Neural cell (in vitro differentiated cells): Measurements from ENCODE around the gene USH1C. TPM values are rescaled to one million over a fixed set of nuclear protein-coding genes. Genes with fewer than 3 reads are reported as not detected.
A peak's percentile ranks its signal among the peaks of the same experiment; 100 is the strongest.

Source experiments
- H2AFZ ChIP-seq: fragments of 200-600, 300-800 bp; sonication (generic), shearing (Covaris generic); 2 replicates; pipeline ENCODE4 v1.6.0; 2014; ENCODE audit warnings: low read depth, mild to moderate bottlenecking, antibody characterized with exemption, low read length, moderate library complexity
- H3F3A ChIP-seq: fragments of 200-600 bp; shearing (Covaris generic); 2 replicates; pipeline ENCODE4 v1.6.1; 2016; ENCODE audit warnings: mild to moderate bottlenecking, moderate library complexity, mixed read lengths, antibody characterized with exemption, low read length; ENCODE audit not compliant: insufficient read depth, poor library complexity, severe bottlenecking
- H3K27ac ChIP-seq: fragments of 200-600, 300-800 bp; sonication (generic), shearing (Covaris generic); 2 replicates; pipeline ENCODE4 v1.5.1; 2014; ENCODE audit warnings: mild to moderate bottlenecking, low read length, moderate library complexity
- H3K27me3 ChIP-seq: fragments of 300-800, 200-600 bp; sonication (generic), shearing (Covaris generic); 2 replicates; pipeline ENCODE4 v1.6.0; 2014; ENCODE audit warnings: mild to moderate bottlenecking, low read depth, low read length, moderate library complexity; ENCODE audit not compliant: insufficient read depth
- H3K36me3 ChIP-seq: fragments of 300-800, 200-600 bp; sonication (generic), shearing (Covaris generic); 2 replicates; pipeline ENCODE4 v1.5.1; 2014; ENCODE audit warnings: mild to moderate bottlenecking, antibody characterized with exemption, low read length, moderate library complexity; ENCODE audit not compliant: insufficient read depth
- H3K4me2 ChIP-seq: fragments of 300-800, 200-600 bp; sonication (generic), shearing (Covaris generic); 2 replicates; pipeline ENCODE4 v1.6.0; 2014; ENCODE audit warnings: mild to moderate bottlenecking, low read length
- H3K4me3 ChIP-seq: fragments of 300-800, 200-600 bp; sonication (generic), shearing (Covaris generic); 2 replicates; pipeline ENCODE4 v1.5.1; 2014; ENCODE audit warnings: mild to moderate bottlenecking, low read length, moderate library complexity
- H3K79me2 ChIP-seq: fragments of 200-600 bp; shearing (Covaris generic); replicated peaks from 2 replicates; pipeline ENCODE4 v1.6.0; 2014; ENCODE audit warnings: mild to moderate bottlenecking, low read length, moderate library complexity; ENCODE audit not compliant: insufficient read depth
- H3K9ac ChIP-seq: fragments of 300-800, 200-600 bp; sonication (generic), shearing (Covaris generic); 2 replicates; pipeline ENCODE4 v1.6.1; 2016; ENCODE audit warnings: mild to moderate bottlenecking, low read length, mixed read lengths
- H3K9me2 ChIP-seq: fragments of 200-600 bp; shearing (Covaris generic); 2 replicates; pipeline ENCODE4 v1.6.1; 2016; ENCODE audit warnings: mild to moderate bottlenecking, low read length, mixed read lengths; ENCODE audit not compliant: insufficient read depth
- H3K9me3 ChIP-seq: fragments of 200-600, 300-800 bp; sonication (generic), shearing (Covaris generic); 2 replicates; pipeline ENCODE4 v1.6.1; 2016; ENCODE audit warnings: mild to moderate bottlenecking, mixed run types, low read length, moderate library complexity, mixed read lengths
- H4K20me1 ChIP-seq: fragments of 200-600 bp; shearing (Covaris generic); 2 replicates; pipeline ENCODE4 v1.6.1; 2016; ENCODE audit warnings: mild to moderate bottlenecking, mixed run types; ENCODE audit not compliant: insufficient read depth
- CTCF ChIP-seq: fragments of 450-650 bp; IDR thresholded peaks from 2 replicates; pipeline ENCODE4 v1.5.1; 2014; ENCODE audit warnings: antibody characterized with exemption, mild to moderate bottlenecking, moderate library complexity; ENCODE audit not compliant: poor library complexity, severe bottlenecking
- EP300 ChIP-seq: fragments of 450-650 bp; conservative IDR thresholded peaks from 2 replicates; pipeline ENCODE4 v1.6.1; 2014; ENCODE audit warnings: antibody characterized with exemption, mild to moderate bottlenecking, moderate library complexity; ENCODE audit not compliant: poor library complexity, severe bottlenecking
- EZH2 ChIP-seq: fragments of 200-600, 300-800 bp; shearing (Covaris generic), sonication (generic); IDR thresholded peaks from 2 replicates; pipeline ENCODE4 v1.6.1; 2014; ENCODE audit warnings: antibody characterized with exemption, low read length, borderline replicate concordance, mild to moderate bottlenecking; ENCODE audit not compliant: insufficient read depth, poor library complexity, severe bottlenecking
- MXI1 ChIP-seq: fragments of 450-650 bp; conservative IDR thresholded peaks from 2 replicates; pipeline ENCODE4 v1.6.1; 2014; ENCODE audit warnings: antibody characterized with exemption, mild to moderate bottlenecking; ENCODE audit not compliant: poor library complexity, severe bottlenecking
- POLR2AphosphoS5 ChIP-seq: IDR thresholded peaks from 2 replicates; pipeline ENCODE4 v1.6.1; 2012
- RAD21 ChIP-seq: fragments of 450-650 bp; conservative IDR thresholded peaks from 2 replicates; pipeline ENCODE4 v1.6.1; 2014; ENCODE audit warnings: antibody characterized with exemption, mild to moderate bottlenecking, moderate library complexity
- REST ChIP-seq: IDR thresholded peaks from 2 replicates; pipeline ENCODE4 v1.6.1; 2012; ENCODE audit warnings: borderline replicate concordance
- SMC3 ChIP-seq: fragments of 450-650 bp; conservative IDR thresholded peaks from 2 replicates; pipeline ENCODE4 v1.6.1; 2014; ENCODE audit warnings: antibody characterized with exemption, mild to moderate bottlenecking, moderate library complexity; ENCODE audit not compliant: poor library complexity
- TAF1 ChIP-seq: IDR thresholded peaks from 2 replicates; pipeline ENCODE4 v1.6.1; 2012; ENCODE audit warnings: low read depth
- polyA plus RNA-seq: library from polyadenylated mRNA; depleted of rRNA; stranded (reverse); fragments of >200 nt; gene quantifications from 2 replicates; pipeline ENCODE4 v1.2.3, GENCODE V29; 2014

USH1C gene
- polyA plus RNA-seq, 1 donor from 2014 or later, result 0.67 TPM

- Histone ChIP-seq H3F3A (no peaks in the 10 kb centered on the region), H3K36me3 (no peaks in the 10 kb centered on the region), H3K4me2 (no peak overlapping the region), H3K9me2 (no peaks in the 10 kb centered on the region), H3K9ac (no peak overlapping the region), H3K9me3 (no peaks in the 10 kb centered on the region), H3K27ac (no peak overlapping the region), H2AFZ (no peak overlapping the region), H3K4me3 (no peak overlapping the region), H4K20me1 (no peaks in the 10 kb centered on the region), H3K27me3 (no peaks in the 10 kb centered on the region), H3K79me2 (no peaks in the 10 kb centered on the region)
- TF ChIP-seq RAD21, result no peak
- no peak for TF ChIP-seq EP300
- TF ChIP-seq TAF1, result no peak
- no peak for TF ChIP-seq MXI1
Measured at GRCh38 chr11:17502630-17503029, 41.6 kb downstream of the USH1C start.

GRCh38 chr11:17500673-17501072, 43.5 kb downstream of the USH1C start:
- Histone ChIP-seq H4K20me1 (no peaks in the 10 kb centered on the region), H3K9me2 (no peaks in the 10 kb centered on the region), H3K9ac (no peak overlapping the region), H3K9me3 (no peaks in the 10 kb centered on the region), H2AFZ (no peak overlapping the region), H3K4me2 (no peak overlapping the region), H3F3A (no peaks in the 10 kb centered on the region), H3K27me3 (no peaks in the 10 kb centered on the region), H3K4me3 (no peak overlapping the region), H3K36me3 (no peaks in the 10 kb centered on the region), H3K27ac (no peak overlapping the region), H3K79me2 (no peaks in the 10 kb centered on the region)
- TF ChIP-seq EP300 (no peak), TAF1 (no peak), EZH2 (no peak), SMC3 (no peak), MXI1 (no peak), CTCF (no peak), RAD21 (no peak), POLR2AphosphoS5 (no peak)

GRCh38 chr11:17498475-17498874, 45.7 kb downstream of the USH1C start:
- H4K20me1 ChIP-seq, result no peaks in the 10 kb centered on the region
- H3K4me3 ChIP-seq, result no peak overlapping the region
- no peak overlapping the region for H3K9ac ChIP-seq
- no peaks in the 10 kb centered on the region for H3K79me2 ChIP-seq
- H3K9me3 ChIP-seq, result no peaks in the 10 kb centered on the region
- H2AFZ ChIP-seq, result no peak overlapping the region
- no peaks in the 10 kb centered on the region for H3K36me3 ChIP-seq
- no peaks in the 10 kb centered on the region for H3F3A ChIP-seq
- H3K27ac ChIP-seq, result no peak overlapping the region
- TF ChIP-seq RAD21 (peak; percentile 17), POLR2AphosphoS5 (no peak), REST (no peak), CTCF (peak; percentile 63)
- no peaks in the 10 kb centered on the region for H3K9me2 ChIP-seq
- no peak overlapping the region for H3K4me2 ChIP-seq
- H3K27me3 ChIP-seq, result no peaks in the 10 kb centered on the region
